Measurements from ENCODE around the gene ARID3C. TPM values are rescaled to one million over a fixed set of nuclear protein-coding genes. Genes with fewer than 3 reads are reported as not detected.

The ARID3C gene
- total and polyA plus RNA-seq, 2 of the 8 experiments (the other 6 are each of a cell fraction or from before 2014, with no cell fraction given), result 0.08 TPM; not detected in 1

GRCh38 chr9:34571481-34571810, 57.4 kb downstream of the ARID3C start:
- H3K14ac ChIP-seq (ENCODE audit: insufficient read length), result no peak overlapping the region
- no peak overlapping the region for H3K4me2 ChIP-seq (ENCODE audit: insufficient read depth in 1 of 2, low read depth in 2 of 2, low read length in 2 of 2)
- no peak overlapping the region for H3K4ac ChIP-seq (replicated peaks; ENCODE audit: insufficient read length, low read depth, low read length)
- no peak for FAIRE-seq
- H3K18ac ChIP-seq (ENCODE audit: extremely low read depth, low read length), result no peak overlapping the region
- no peak overlapping the region for H3K27ac ChIP-seq (ENCODE audit: low read depth, low read length)
- H2BK20ac ChIP-seq (ENCODE audit: low read length), result no peak overlapping the region
- WGBS, 2 experiments (ENCODE audit: extremely low coverage in 1 of 2, insufficient coverage in 1 of 2, insufficient read length in 1 of 2, insufficient replicate concordance in 2 of 2, low coverage in 1 of 2, low lambda C conversion rate in 2 of 2, missing lambda C conversion rate in 1 of 2), result 79% methylated on average over 12 of the region's 12 CpGs; no CpG with 5 or more reads in 1 of the 2 experiments
- H2BK15ac ChIP-seq (ENCODE audit: low read length), result peak overlapping the region; percentile 99; the same call in 1 of the 2 replicates
- H3K9ac ChIP-seq (replicated peaks in 1 of 4; ENCODE audit: extremely low read depth in 1 of 4, low read depth in 3 of 4, low read length in 3 of 4), result no peak overlapping the region
- H4K91ac ChIP-seq (replicated peaks; ENCODE audit: insufficient read length, low read length), result no peak overlapping the region
- no peak overlapping the region for H3K4me3 ChIP-seq (ENCODE audit: extremely low read depth in 1 of 4, insufficient read depth in 2 of 4, low read depth in 3 of 4, low read length in 4 of 4)
- no peak overlapping the region for H4K8ac ChIP-seq (ENCODE audit: extremely low read depth, insufficient read depth, low read length)
- H2BK12ac ChIP-seq (ENCODE audit: low read depth, low read length), result peak overlapping the region; percentile 18; the same call in 1 of the 2 replicates
- H3K23me2 ChIP-seq (ENCODE audit: low read depth, low read length), result 0 out of 2 replicates have a peak, but pooled peaks cover 2% of the 10 kb centered on the region
- no peaks in the 10 kb centered on the region for H3K79me1 ChIP-seq (ENCODE audit: low read depth, low read length)
- no peak overlapping the region for H2AFZ ChIP-seq (ENCODE audit: low read length)
- ChIA-PET POLR2A (ENCODE audit: partially characterized antibody) (interaction anchor here (1.2 to 2.2 kb wide), 4 partner anchors 8 to 77 kb away, joined by 3 to 7 read pairs (median 5); no protein-coding TSS in a partner anchor), CTCF (ENCODE audit: partially characterized antibody) (interaction anchor here (1.0 to 6.3 kb wide), 13 partner anchors 8 to 79 kb away, joined by 3 to 48 read pairs (median 7); no protein-coding TSS in a partner anchor)
- no peaks in the 10 kb centered on the region for H3K36me3 ChIP-seq (ENCODE audit: control insufficient read depth in 2 of 4, insufficient read depth in 4 of 4, low read length in 3 of 4)
- no peak overlapping the region for H3K23ac ChIP-seq (ENCODE audit: insufficient read length)
- no peak for DNase-seq (ENCODE audit: low read depth in 1 of 2, low spot score in 2 of 2)
- peaks cover 9 to 42% (median 17%) of the 10 kb centered on the region in 4 experiments for H3K4me1 ChIP-seq (replicated peaks in 1 of 4; ENCODE audit: control insufficient read depth in 3 of 4, insufficient read depth in 4 of 4, low read length in 3 of 4)
- H2BK5ac ChIP-seq (ENCODE audit: low read depth, low read length), result no peak overlapping the region
- H3K27me3 ChIP-seq (replicated peaks in 1 of 4; ENCODE audit: control insufficient read depth in 3 of 4, extremely low read depth in 1 of 4, insufficient read depth in 3 of 4, low read length in 3 of 4), result peaks cover 0 to 16% (median 11%) of the 10 kb centered on the region in 4 experiments; a peak in 5 of 7 replicates
- H4K5ac ChIP-seq (ENCODE audit: insufficient read length, low read depth, low read length), result no peak overlapping the region
- H4K20me1 ChIP-seq (replicated peaks in 1 of 2; ENCODE audit: control insufficient read depth in 1 of 2, insufficient read depth in 2 of 2, low read length in 2 of 2), result peaks cover 0 to 2% of the 10 kb centered on the region in 2 experiments
- H2BK120ac ChIP-seq (replicated peaks; ENCODE audit: low read depth, low read length), result no peak overlapping the region
- no peak for TF ChIP-seq CREB1 (IDR thresholded peaks at IDR 0.05)
- TF ChIP-seq KDM5A (IDR thresholded peaks at IDR 0.05; ENCODE audit: low read length), result no peak
- no peak for TF ChIP-seq CEBPB (IDR thresholded peaks at IDR 0.05; ENCODE audit: low read depth, low read length)
- no peak for TF ChIP-seq SIX5 (IDR thresholded peaks at IDR 0.05; ENCODE audit: low read depth, low read length)
- no peak for TF ChIP-seq BCL11A (IDR thresholded peaks at IDR 0.05; ENCODE audit: low read depth in 2 of 2, low read length in 2 of 2)
- TF ChIP-seq SRF (IDR thresholded peaks at IDR 0.05; ENCODE audit: low read depth, low read length), result no peak
- no peak for TF ChIP-seq HDAC2 (IDR thresholded peaks at IDR 0.05; ENCODE audit: borderline replicate concordance in 1 of 2, low read depth in 2 of 2, low read length in 2 of 2)
- no peak for TF ChIP-seq CTCF (IDR thresholded peaks at IDR 0.05; ENCODE audit: control extremely low read depth in 1 of 3, insufficient read depth in 1 of 3, low read depth in 1 of 3, low read length in 3 of 3)
- TF ChIP-seq KDM4A (IDR thresholded peaks at IDR 0.05; ENCODE audit: low read depth, low read length, severe bottlenecking), result no peak
- no peak for TF ChIP-seq NANOG (IDR thresholded peaks at IDR 0.05; ENCODE audit: insufficient read depth, low read depth, low read length, poor library complexity, severe bottlenecking)
- no peak overlapping the region for H3K56ac ChIP-seq (replicated peaks; ENCODE audit: insufficient read length, low read depth, low read length)
- H2AK5ac ChIP-seq (ENCODE audit: low read depth, low read length), result no peak overlapping the region
- H3K9me3 ChIP-seq (ENCODE audit: insufficient read depth in 2 of 2, low read depth in 1 of 2, low read length in 1 of 2), result no peaks in the 10 kb centered on the region
- H3K79me2 ChIP-seq (ENCODE audit: control insufficient read depth in 1 of 2, insufficient read depth in 2 of 2, low read length in 2 of 2), result no peaks in the 10 kb centered on the region
